NCI-H2081 (cell line): Measurements from ENCODE around the gene LGR6.
"Not testable (repeated sequence)": the region's sequence is repeated elsewhere in the genome, so short reads cannot be mapped to it uniquely, and the experiment has no call there.

Experiments
- DNase-seq, 2 experiments: peaks; one replicate each; lab custom pipeline; 2025; lab: John Stamatoyannopoulos, UW

LGR6 gene

DNA sequence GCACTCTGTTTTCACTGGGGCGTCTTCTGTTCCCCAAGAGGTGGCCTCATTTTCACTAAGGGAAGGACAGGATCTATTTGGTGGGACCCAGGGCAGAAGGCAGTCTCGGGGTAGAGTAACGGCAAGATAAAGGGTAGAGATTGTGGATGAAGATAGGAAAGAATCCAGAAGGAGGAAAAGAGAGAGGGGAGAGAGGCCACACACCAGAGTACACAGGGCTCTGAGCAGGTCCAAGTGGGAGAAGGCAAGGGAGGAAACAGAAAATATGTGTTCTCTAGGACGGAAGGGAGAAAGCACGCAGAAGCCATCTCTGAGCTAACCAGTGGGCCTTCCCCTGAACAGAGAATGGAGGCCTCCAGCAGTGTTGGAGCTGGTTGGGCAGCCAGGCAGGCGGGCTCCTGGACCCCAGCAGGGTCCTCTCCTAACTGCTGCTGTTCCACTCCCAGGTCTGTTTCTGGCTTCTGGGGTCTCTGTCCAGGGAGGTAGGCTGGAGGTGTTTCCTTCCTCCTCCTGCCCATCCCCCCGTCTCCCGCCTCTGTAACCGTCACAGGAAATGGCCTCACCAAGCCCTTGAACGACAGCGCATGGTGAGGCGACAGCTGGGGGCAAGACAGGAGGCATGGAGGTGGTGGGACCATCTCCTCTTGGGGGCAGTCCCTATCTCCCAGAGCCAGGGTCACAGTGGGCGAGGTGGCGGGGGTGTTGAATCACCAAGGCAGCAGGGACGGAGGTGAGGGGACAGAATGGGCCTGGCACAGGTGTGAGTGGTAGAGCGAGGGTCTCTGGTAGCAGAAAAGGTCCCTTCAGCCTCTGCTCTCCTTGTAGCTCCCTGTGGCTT, 33.8 kb upstream of the LGR6 start:
- DNase-seq = no peak

DNA sequence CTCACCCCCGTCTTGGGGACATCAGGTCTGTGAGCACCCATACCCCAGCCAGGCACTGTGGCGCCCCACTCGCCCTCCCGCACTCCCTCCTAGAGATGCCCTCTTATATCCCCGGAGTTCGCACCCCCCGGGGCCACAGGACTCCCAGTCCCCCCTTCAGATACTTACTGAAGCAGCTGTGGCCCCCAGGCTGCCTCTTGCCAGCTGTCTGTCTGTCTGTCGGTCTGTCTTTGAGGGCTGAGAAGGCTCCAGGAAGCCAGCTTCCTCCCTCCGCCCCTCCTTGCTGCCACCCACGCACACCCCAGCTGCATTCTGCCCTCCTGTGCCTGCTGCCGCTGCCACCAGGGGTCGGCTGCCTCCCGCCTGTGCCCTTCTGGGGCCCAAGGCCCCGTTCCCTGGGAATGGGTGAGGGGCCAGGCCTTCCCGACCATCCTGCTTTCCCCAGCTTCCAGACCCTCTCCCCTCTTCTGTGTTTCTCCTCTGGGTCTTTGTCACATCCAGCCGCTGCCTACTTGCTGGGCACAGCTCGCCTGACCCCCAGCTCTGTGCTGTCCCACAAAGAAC, 33.1 kb upstream of the LGR6 start, which contains the start of gene PTPN7:
Gene PTPN7 (minus strand): TSS at position 226 of the 564 bp plus-strand sequence. CDS start 1,200 bp downstream, outside the sequence.
- no peak for DNase-seq

DNA sequence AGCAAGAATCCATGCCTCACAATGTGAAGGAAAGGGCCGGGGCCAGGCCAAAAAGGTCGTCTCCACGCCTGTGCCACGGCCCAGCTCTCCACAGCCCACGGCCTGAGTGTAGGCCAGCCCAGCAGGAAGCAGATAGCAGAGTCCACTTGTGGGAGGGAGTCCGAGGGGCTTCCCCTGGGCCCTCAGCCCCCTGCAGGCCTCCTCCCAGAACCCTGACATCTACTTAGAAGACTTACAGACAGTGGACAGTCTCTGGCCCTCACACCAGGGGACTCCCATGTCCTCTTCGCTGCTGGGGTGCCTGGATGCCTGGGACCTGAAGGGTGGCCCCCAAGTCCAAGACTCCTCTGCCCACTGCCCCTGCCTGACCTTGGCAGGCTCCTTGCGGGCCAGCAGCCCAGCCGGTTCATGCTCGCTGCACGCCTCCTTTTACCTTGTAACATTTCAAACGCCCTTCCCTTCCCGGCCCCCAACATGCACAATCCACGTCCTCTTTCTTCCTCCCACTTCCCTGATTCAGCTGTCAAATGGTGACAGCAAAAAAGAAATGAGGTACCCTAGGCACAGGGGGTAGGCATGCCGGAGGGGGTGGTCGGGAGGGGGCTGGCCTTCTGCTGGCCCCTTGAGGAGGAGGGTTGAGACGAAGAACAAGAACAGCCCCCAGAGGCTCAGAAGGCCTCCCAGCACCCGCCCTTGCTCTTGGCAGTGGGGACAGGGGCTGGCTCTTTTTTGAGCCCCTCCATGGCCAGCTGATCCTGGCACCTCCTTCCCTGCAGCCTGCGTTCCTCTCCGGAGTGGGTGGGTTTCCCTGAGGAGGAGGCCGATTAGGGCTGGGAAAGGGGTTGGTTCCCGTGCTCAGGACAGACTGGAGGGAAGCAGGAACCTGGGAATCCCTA, 32.2 kb upstream of the LGR6 start:
- DNase-seq = no peak

DNA sequence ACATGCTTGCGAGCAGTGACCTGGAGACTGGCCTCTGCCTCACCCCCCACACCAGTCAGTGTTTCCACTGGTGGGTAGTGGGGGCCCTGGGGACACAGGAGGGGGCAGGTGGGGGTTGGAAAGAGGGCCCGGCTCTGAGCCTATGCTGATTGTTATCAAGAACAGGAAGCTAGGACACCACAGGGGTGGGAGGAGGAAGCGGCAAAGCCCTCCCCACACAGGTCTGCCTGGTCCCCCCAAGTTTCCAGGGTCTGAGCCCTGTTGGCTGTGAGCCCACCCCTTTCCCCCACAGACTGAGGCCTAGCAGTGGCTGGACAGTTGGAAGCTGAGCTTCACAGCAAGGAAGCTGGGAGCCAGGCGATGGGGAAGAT, 31.6 kb upstream of the LGR6 start:
- no peak for DNase-seq

DNA sequence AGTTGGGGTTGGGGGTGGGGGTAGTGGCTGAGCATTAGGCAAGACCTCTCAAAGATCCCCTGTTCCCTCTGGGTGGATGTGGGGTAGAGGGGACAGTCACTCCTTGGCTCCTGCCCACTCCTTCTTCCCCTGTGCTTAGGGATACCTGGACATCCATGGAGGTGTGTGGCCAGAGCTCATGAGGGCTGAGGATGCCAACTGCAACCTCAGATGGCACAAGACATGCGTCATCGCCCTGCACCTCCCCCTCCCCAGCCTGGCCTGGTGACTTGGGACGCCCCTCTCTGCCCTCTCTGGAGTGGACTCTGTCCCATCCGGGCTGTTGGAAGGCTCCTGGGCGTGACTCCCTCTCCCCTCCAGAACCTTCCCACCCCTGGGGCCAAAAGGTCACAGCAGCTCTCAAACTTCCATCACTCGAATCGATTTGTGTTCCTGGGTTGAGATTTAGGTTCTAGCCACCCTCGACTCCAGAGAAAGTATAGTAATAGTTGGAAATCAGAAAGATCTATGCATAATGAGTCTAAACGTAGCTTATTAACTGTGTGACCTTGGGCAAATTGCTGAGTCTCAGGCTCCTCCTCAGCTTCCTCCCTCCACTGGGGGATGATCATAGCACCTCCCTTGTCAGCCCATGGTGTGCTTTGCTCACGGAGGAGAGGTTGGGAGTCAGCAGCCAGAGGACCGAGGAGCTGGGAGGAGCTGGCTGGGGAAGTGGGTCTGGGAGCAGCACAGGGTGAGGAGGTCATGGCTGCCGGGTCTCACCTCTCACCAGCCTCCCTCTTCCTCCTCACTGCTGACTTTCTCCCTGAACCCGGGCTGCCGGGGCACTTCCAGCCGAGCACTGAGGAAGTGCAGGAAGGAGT, 30.9 kb upstream of the LGR6 start:
- no peak for DNase-seq

DNA sequence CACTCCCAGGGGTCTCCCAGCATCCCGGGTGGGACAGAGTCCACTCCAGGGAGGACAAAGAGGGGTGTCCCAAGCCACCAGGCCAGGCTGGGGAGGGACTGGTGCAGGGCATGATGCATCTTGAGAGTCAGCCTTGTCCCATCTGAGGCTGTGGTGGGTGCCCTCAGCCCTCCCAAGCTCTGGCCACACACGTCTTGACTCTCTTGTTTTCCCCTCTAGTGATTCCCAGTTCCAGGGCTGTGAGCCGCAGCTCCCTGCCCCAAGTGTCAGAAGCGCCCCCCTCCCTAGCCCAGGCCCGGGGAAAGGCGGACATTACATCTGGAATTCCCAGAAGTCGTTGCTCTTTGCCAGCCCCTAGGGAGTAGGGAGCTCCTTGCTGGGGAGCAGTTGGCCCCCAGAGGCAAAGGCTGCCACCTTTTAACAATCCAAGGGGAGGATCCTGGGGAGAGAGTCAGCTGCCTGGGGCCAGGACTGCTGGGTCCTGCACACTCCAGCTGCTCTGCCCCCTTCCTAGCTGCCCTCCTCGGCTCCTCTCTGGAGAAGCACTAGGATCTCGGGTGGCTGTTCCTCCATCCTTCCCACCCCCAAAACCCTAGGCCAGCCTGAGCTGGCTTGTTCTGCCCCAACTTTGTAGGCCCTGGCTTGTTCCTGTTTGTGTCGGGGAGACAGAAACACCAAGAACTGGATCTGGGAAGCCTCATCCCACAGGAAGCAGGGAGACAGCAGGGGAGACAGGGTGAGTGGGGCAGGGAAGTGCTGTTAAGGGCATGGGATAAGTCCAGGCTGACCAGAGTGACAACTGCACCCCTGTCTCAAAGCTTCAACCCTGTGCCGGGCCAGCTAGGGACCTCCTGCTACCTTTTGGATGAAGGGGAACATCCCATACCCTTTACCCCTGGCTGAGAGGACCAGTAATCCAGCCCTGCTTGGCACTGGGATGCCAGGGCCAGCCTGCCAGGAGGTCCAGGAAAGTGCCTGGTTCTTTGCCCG, 30.0 kb upstream of the LGR6 start:
- no peak for DNase-seq

DNA sequence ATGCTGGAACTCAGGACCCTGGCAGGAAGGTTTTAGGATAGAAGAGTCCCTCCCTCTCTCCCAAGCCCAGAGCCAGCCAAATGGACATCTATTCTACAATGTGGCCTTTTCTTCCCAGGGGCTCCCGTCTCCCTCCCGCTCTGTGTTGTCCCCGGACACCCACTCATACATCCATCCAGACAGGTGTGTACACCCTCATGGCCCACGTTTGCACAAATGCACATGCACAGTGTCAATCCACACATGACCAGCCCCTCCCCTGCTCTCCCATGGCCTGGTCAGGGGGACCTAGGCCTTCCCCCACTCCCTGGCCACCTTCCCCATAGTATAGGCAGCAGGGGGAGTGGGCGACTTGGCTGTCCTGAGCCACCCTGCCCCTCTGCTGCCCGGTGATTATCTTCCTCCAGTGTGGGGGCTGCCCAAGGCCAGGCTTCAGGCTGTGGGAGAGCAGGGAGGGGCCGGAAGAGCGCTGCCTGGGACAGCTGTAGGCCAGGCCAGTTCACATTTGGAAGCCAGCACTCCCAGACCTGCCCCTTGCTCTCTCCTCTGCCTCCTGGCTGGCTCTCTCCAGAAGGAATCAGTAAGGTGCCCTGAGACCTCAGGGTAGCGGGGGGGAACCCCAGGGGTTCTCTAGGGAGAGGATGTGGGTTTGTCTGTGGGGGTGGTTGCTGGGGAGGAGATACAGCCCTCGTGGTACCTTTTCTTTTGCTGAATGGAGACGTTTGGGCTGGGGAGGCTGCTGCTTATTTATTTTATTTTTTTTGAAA, 29.1 kb upstream of the LGR6 start:
- DNase-seq = no peak

DNA sequence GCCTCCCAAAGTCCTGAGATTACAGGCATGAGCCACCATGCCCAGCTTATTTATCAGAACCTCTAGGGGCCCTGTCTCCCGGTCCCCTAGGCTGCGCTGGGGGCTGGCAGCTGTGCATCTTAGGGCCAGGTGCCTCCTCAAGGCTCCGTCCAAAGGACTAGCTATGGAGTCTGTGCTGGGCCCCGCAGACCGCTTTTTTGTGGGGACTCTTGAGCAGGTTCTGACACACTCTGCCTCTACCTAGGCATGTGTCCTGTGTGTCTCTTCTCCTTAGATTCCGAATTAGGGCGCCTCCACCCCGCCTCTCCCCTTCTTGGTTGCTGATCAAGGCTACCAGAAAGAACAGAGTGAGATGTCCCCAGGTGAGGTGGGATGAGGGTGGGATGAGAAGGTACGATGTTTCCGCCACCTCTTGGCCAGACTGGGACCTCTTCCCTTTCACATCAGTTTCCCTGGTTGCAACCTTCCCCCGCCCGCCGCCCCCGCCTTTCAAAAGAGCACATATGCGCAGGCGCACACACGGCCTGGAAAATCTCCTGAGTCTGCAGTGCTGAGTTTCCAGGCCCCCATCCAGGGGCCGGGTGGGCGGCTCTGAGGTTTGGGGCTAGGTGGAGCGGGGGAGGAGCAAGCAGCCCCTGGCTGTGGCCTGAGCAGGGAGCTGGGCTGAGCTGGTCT, 28.2 kb upstream of the LGR6 start:
- no peak for DNase-seq

DNA sequence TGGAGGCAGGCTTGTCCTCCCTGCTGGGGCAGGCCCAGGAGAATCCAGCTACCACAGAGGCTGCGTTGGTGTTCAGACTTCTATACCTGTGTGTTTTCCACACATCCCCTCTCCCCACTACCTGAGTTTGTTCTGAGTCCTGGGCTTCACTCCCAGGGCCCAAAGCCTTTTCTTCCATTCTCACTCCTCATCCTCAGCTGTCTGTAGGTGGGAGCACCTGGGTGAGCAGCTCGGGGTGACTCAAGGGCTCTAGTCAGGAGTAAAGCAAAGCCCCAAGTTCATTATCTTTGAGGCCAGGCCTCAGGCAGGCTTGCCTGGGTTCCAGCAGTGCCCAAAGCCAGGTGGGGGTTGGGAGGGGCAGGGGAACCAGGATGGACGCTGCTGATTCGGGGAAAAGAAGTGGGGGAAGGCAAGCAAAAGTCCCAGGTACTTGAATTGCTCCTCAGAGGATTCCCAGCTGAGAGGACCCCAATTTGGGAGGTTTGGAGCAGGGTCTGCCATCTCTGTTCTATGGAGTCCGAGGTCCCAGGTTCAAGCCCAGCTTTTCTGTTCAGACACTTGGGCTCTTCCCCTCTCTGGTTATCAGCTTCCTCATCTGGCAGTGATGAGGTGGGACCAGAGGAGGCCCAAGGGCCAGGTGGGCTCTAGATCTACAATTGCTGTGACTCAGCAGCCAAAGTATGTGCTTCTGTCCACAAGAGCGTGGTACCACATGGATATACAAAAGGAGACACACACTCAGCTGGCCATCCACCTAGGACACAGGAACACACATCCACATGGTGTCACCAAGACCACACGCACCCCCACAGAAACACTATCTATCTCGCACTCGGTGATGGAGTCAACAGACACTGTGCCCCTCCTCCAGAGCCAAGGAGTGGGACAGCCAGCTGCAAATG, 27.4 kb upstream of the LGR6 start:
- DNase-seq = no peak

DNA sequence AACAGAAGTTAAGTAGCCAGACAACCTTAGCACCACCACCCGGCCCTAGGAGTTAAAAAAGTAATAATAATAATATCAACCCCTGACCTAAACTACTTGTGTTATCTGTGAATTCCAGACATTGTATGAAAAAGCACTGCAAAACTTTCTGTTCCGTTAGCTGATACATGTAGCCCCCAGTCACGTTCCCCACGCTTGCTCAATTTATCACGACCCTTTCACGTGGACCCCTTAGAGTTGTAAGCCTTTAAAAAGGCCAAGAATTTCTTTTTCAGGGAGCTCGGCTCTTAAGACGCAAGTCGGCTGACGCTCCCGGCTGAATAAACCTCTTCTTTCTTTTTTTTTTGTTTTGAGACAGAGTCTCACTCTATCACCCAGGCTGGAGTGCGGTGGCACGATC, 26.5 kb upstream of the LGR6 start:
- not testable (repeated sequence) for DNase-seq

DNA sequence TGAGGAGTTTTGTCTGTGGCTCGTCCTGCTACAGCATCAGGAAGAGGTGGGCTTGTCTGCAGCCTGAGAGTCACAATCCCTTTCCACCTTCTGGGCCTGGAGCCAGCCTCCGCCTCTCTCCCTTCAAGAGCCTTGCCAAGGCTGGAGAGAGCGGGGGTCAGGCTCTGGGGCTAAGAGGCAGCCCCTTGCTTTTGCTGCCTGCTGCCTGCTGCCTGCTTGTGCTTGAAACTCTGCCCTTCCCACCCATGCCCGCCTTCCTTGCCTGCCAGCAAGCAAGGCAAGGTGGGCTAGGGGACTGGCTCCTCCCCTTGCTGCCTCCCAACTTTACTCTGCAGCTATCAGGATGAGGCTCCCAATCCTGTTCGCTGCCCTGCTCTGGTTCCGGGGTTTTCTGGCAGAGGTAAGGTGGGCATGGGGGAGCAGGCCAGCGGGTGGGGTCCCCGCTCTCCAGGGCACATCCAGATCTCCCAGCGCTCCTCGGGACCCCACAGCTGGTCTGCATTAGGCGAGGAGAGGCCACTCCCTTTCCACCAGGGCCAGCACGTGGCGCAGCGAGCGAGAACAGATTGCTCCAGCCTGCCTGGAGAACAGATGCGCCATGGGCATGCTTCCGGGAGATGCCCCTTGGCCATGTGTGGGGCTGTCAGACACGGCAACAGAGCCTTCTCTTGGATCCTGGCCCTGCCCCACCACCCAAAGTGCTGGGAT, 25.7 kb upstream of the LGR6 start:
- no peak for DNase-seq

DNA sequence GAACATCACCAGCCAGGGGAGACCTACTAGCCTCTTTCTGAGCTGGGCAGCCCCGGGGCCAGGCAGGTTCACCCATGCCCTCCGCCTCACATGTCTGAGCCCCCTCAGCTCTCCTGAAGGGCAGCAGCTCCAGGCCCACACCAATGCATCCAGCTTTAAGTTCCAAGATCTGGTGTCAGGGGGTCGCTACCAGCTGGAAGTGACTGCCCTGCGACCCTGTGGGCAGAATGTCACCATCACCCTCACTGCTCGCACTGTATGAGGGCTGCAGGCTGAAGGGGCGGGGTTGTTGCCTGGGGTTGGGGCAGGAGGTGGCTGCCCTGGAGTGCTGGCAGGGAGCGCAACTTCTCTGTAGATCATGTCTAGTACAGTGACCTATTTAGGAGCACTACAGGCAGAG, 24.7 kb upstream of the LGR6 start:
- no peak for DNase-seq

DNA sequence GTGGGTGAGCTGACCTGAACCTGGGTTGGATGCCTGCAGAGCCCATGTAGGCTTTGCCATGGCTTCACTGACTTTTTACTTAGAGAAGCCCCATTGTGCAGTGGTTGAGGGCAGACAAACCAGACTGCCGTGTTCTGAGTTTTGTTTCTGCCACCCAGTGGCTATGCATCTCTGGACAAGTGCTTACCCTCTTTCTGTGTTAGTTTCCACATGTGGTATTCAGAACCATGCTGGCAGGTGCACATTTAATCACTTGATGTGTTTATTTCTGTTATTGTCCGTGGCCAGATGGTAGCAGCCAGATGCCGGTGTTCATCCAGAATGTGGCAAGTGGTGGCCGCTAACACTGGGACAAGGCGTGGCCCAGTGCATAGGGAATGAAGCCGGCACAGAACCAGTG, 22.9 kb upstream of the LGR6 start:
- DNase-seq = peak; percentile 17 to 32

DNA sequence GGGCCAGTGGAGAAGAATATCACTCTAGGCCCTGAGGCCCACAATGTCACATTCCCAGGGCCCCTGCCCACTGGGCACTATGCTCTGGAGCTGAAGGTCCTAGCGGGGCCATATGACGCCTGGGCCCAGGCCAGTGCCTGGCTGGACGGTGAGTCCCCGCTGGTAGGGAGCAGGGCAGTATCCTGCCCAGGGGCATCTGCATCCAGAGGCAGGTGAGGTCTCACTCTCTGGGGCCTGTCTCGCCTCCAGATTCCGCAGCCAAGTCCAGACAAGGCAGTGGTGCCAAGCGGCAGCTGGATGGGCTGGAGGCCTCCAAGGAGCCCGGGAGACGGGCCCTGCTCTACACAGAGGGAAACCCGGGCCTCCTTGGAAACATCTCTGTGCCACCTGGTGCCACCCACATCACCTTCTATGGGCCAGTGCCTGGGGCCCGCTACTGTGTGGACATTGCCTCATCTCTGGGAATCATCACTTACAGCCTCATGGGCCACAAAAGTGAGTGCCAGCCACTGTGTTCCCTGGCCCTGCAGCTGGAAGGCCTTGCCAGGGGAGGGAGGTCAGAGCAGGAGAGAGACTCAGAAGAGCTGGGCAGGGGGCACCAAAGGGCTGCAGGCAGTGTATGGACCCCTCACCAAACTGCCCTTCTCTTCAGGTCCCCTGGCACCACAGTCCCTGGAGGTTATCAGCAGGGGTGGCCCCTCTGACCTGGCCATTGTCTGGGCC, 22.1 kb upstream of the LGR6 start:
- DNase-seq = no peak

DNA sequence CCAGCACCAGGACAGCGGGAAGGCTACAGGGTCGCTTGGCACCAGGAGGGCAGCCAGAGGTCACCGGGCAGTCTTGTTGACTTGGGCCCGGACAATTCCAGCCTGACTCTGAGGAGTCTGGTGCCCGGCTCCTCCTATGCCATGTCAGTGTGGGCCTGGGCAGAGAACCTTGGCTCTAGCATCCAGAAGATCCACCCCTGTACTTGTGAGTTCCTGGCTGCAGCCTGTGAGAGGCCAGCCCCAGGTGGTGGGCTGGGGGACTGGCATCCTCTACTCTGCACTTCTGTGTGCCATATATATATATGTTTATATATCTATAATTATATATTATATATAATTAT, 21.6 kb upstream of the LGR6 start:
- peak in 1 of 2 experiments; percentile 9 for DNase-seq

DNA sequence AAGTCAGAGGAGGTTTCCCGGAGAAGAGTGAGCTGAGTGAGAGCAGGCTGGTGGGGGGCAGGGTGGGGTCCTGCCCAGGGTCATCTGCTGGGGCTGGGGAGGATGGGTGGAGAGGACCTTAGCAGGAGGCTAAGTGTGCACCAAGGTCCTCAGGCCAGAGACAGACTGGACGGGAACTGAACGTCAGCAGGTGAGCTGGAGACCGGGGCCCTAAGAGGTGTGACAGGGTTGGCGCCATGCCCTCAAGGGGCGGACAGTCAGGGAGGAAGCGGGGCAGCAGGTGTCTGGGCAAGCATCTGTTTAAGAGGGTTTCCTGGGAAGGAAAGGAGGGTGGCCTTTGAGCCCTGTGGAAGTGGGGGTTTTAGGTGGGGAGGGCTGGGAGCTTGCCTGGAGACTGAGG, 19.6 kb upstream of the LGR6 start:
- no peak for DNase-seq
